Right atrium auricular region (tissue), 2 donors: Measurements from ENCODE around the gene MFAP4. TPM values are rescaled to one million over a fixed set of nuclear protein-coding genes. Genes with fewer than 3 reads are reported as not detected.

Experiments
- DNase-seq: peaks from one replicate; pipeline ENCODE4 v3.0.0-alpha.2; 2019; ENCODE audit warnings: low spot score
- H3K27ac ChIP-seq, 2 donors: fragments of 200-600 bp; sonication (generic); 1 replicate in 1 of 2; 2 replicates in 1 of 2; pipeline ENCODE4 v1.5.1; 2016 to 2019
- H3K27me3 ChIP-seq, 2 donors: fragments of 200-600 bp; sonication (generic); one replicate each; pipeline versions ENCODE4 v1.5.1 to v1.6.0; 2017 to 2019
- H3K36me3 ChIP-seq: fragments of 200-600 bp; sonication (generic); one replicate; pipeline ENCODE4 v1.5.1; 2016
- H3K4me1 ChIP-seq, 2 donors: fragments of 200-600 bp; sonication (generic); one replicate each; pipeline versions ENCODE4 v1.5.1 to v1.6.0; 2017 to 2019
- H3K4me3 ChIP-seq, 2 donors: fragments of 200-600 bp; sonication (generic); 1 replicate in 1 of 2; 2 replicates in 1 of 2; pipeline ENCODE4 v1.5.1; 2017 to 2019; ENCODE audit warnings: mild to moderate bottlenecking in 1 of 2, moderate library complexity in 1 of 2
- H3K9me3 ChIP-seq, 2 donors: fragments of 200-600 bp; sonication (generic); one replicate each; pipeline ENCODE4 v1.5.1; 2019
- CTCF ChIP-seq, 2 donors: fragments of 200-600 bp; sonication (generic); IDR thresholded peaks; one replicate each; pipeline ENCODE4 v1.5.1; 2019; ENCODE audit warnings: antibody characterized with exemption in 2 of 2
- total RNA-seq, 2 donors: library from RNA; depleted of rRNA; stranded (reverse); fragments of >200 nt; gene quantifications; one replicate each; pipeline ENCODE4 v1.1.0, GENCODE V29; 2016

MFAP4 gene
- total RNA-seq, 2 donors from 2014 or later = 78.5 to 104 TPM

GRCh38 chr17:19346351-19347255 is 40.4 kb downstream of the MFAP4 start:
- no peak for TF ChIP-seq CTCF (IDR thresholded peaks at IDR 0.05)
- no peaks in the 10 kb centered on the region for H3K36me3 ChIP-seq
- DNase-seq = peak; percentile 93
- no peaks in the 10 kb centered on the region for H3K27me3 ChIP-seq
- H3K4me3 ChIP-seq = no peak overlapping the region
- peak overlapping the region; percentile 78 to 81 for H3K27ac ChIP-seq
- peaks cover 0 to 66% of the 10 kb centered on the region in 2 donors for H3K4me1 ChIP-seq
- H3K9me3 ChIP-seq = no peaks in the 10 kb centered on the region

DNA sequence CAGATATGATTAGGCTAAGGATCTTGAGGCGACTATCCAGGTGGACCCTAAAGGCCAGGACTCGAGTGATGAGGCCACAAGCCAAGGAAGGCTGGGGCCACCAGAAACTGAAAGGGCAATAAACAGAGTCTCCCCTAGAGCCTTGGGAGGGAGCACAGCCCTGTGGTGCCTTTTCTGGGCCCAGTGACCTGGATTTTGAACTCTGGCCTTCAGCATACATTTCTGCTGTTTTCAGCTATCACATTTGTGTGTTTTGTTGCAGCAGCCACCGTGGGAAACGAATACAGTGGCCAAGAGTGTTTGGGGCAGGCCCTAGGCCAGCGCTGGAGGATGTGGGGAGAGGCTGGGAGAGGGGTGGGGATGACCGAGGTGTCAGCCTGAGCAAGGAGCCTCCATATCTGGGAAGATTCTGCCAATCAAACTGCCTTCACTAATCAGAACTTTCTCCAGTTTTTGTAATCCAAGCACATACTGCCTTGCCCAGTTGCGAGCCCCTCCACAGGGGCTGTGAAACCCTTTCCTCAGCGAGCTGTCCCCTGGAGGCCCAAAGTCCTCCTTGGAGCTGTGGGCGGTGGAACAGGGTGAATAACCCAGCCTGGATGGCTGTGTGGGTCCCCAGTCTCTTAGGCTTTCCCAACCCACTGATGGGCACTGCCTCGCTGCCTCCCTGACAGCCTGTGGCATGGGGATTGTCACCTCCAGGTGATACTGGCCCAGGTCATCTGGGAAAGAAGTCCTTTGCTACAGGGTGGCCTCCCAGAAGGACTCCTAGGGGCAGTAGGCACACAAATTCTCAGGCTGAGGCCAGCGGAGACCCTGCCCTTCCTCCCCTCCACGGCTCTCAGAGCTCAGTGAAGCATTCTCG is 41.3 kb downstream of the MFAP4 start:
- H3K27me3 ChIP-seq = no peaks in the 10 kb centered on the region
- peak overlapping the region; percentile 78 to 81 for H3K27ac ChIP-seq
- no peaks in the 10 kb centered on the region for H3K36me3 ChIP-seq
- H3K9me3 ChIP-seq = no peaks in the 10 kb centered on the region
- no peak for TF ChIP-seq CTCF (IDR thresholded peaks at IDR 0.05)
- no peak for DNase-seq
- no peak overlapping the region for H3K4me3 ChIP-seq
- H3K4me1 ChIP-seq = peaks cover 0 to 68% of the 10 kb centered on the region in 2 donors

DNA sequence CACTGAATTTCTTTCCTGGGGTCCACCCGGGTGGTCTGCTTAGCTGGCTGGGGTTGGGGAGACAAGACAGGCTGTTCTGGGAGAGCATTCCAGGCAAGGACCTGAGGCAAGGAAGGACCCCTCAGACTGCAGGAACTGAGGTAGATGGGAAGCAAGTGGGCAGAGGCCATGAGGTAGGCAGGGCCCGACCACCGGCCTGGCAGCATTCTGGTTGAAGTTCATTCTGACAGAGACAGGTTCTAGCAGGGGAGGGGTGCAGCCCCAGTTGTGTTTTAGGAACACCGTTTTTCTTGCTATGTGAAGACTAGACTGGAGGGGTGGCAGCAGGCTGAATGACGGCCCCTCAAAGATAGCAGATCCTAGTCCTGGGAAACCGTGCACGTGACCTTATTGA is 41.9 kb downstream of the MFAP4 start:
- TF ChIP-seq CTCF (IDR thresholded peaks at IDR 0.05) = no peak
- H3K4me1 ChIP-seq = peaks cover 0 to 68% of the 10 kb centered on the region in 2 donors
- no peak for DNase-seq
- no peaks in the 10 kb centered on the region for H3K9me3 ChIP-seq
- H3K27ac ChIP-seq = no peak overlapping the region
- no peaks in the 10 kb centered on the region for H3K27me3 ChIP-seq
- H3K4me3 ChIP-seq = no peak overlapping the region
- H3K36me3 ChIP-seq = no peaks in the 10 kb centered on the region

DNA sequence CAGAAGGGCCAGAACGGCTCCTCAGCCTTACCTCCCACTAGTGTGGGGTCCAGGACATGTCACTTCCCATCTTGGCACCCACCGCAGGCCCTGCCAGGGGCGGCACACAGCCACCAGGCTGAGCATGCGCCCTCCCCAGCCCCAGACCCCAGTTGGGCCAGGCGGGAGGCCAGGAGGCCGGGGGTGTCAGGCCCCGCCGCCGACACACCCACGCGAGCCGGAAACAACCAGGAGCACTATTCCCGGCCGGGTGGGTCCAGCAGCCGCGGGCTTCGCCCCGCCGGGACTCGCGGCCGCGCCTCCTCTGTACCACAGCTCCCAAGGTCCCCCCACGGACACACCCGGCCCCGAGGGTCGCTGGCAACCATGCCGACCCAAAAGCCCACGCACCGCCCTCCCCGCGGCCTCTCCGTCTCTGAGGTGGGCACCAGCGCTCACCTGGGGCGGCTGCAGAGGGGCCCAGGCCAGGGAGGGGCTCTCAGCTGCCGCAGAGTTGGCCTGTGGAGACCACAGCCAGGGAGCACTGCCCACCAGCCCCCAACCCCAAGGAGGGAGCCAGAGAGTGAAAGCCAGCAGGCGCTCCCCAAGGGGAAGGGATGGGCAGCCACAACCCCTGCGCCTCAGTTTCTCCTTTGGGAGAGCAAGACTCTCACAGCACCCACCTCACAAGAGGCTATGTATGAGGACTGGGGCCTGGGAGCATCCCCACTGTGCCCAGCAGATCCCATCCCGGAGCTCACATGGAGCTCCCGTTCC is 42.5 kb downstream of the MFAP4 start:
- Histone ChIP-seq H3K4me1 (peaks cover 0 to 68% of the 10 kb centered on the region in 2 donors), H3K27ac (peak overlapping the region in 1 of 2 donors; percentile 56), H3K4me3 (no peak overlapping the region), H3K36me3 (no peaks in the 10 kb centered on the region), H3K27me3 (no peaks in the 10 kb centered on the region), H3K9me3 (no peaks in the 10 kb centered on the region)
- DNase-seq = no peak
- no peak for TF ChIP-seq CTCF (IDR thresholded peaks at IDR 0.05)

DNA sequence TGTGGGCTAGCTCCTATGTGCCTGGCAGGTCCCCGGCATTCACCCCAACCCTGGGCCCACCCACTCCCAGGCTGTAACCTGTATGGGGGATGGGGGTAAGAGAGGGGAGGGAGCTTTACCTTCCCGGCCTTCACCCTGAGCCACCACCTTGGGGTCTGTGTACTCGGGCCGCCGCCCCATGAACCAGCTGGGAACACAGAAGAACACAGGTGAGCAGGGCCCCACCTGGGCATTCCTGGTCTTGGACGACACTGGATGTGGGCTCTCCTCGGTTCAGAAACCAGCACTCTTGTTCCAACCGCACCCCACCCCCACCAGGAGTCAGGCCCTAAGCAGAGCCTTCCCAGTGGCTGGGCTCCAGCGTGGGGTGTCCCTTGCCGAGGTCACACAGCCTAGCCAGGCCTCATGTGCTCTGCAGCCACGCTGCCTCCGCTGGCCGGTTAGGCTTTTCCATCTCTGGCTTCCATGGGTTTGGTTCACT is 43.3 kb downstream of the MFAP4 start:
- Histone ChIP-seq H3K9me3 (no peaks in the 10 kb centered on the region), H3K36me3 (no peaks in the 10 kb centered on the region), H3K27me3 (no peaks in the 10 kb centered on the region), H3K4me3 (no peak overlapping the region), H3K4me1 (peaks cover 0 to 68% of the 10 kb centered on the region in 2 donors), H3K27ac (peak overlapping the region in 1 of 2 donors; percentile 56)
- DNase-seq = no peak
- TF ChIP-seq CTCF (IDR thresholded peaks at IDR 0.05) = no peak
